Activated T-helper 2 cell treated with anti-CD3 and anti-CD28 coated beads, Interferon-gamma antibody, Interleukin-2, Interleukin-4, amounts not matched to agents 10 μg/mL and 5 μg/mL and 100 μg/mL, durations not matched to agents 14 hours and 24 hours and 36 hours (primary cell): ENCODE measurements around the gene LRRN2. TPM values are rescaled to one million over a fixed set of nuclear protein-coding genes. Genes with fewer than 3 reads are reported as not detected.

Experiments
- DNase-seq: peaks from one replicate; pipeline ENCODE4 v3.0.0; 2021; ENCODE audit warnings: low spot score
- H3K27ac Mint-ChIP-seq: one replicate; pipeline ENCODE4 v1.8.0; 2021; ENCODE audit warnings: mixed read lengths
- H3K27me3 Mint-ChIP-seq: one replicate; pipeline ENCODE4 v1.8.0; 2021; ENCODE audit warnings: low read depth, mixed read lengths
- H3K36me3 Mint-ChIP-seq: one replicate; pipeline ENCODE4 v1.8.0; 2021; ENCODE audit warnings: low read depth, mixed read lengths
- H3K4me1 Mint-ChIP-seq: one replicate; pipeline ENCODE4 v1.8.0; 2021; ENCODE audit warnings: low read depth, mixed read lengths
- H3K4me3 Mint-ChIP-seq: one replicate; pipeline ENCODE4 v1.8.0; 2021; ENCODE audit warnings: low read depth, mild to moderate bottlenecking, moderate library complexity, mixed read lengths
- H3K9me3 Mint-ChIP-seq: one replicate; pipeline ENCODE4 v1.8.0; 2021; ENCODE audit warnings: mixed read lengths
- intact Hi-C: fragments of 100-400 bp; cut with micrococcal nuclease; formaldehyde crosslinking; loops from one replicate; pipeline ENCODE4 v1.15.1; 2023
- total RNA-seq: library from RNA; stranded (reverse); gene quantifications from 2 replicates; pipeline ENCODE4 v1.2.3, GENCODE V29; 2022

LRRN2 gene
- total RNA-seq, 1 donor from 2014 or later, result not detected

GRCh38 chr1:204678721-204679475 is 6.6 kb downstream of the LRRN2 start:
- Mint-ChIP-seq H3K27ac (no peak overlapping the region), H3K36me3 (no peaks in the 10 kb centered on the region), H3K4me1 (no peaks in the 10 kb centered on the region), H3K9me3 (no peaks in the 10 kb centered on the region), H3K27me3 (peaks cover 30% of the 10 kb centered on the region), H3K4me3 (no peak overlapping the region)
- DNase-seq, result no peak
- intact Hi-C loops, result no loop called here

GRCh38 chr1:204677864-204678263 is 7.7 kb downstream of the LRRN2 start:
- H3K36me3 Mint-ChIP-seq, result no peaks in the 10 kb centered on the region
- H3K27ac Mint-ChIP-seq, result no peak overlapping the region
- H3K4me3 Mint-ChIP-seq, result no peak overlapping the region
- no peaks in the 10 kb centered on the region for H3K4me1 Mint-ChIP-seq
- peaks cover 21% of the 10 kb centered on the region for H3K27me3 Mint-ChIP-seq
- H3K9me3 Mint-ChIP-seq, result no peaks in the 10 kb centered on the region
- intact Hi-C loops, result no loop called here
- DNase-seq, result no peak

- no peaks in the 10 kb centered on the region for H3K4me1 Mint-ChIP-seq
- no peaks in the 10 kb centered on the region for H3K9me3 Mint-ChIP-seq
- intact Hi-C loops, result no loop called here
- H3K27ac Mint-ChIP-seq, result no peak overlapping the region
- peaks cover 14% of the 10 kb centered on the region for H3K27me3 Mint-ChIP-seq
- no peak for DNase-seq
- no peak overlapping the region for H3K4me3 Mint-ChIP-seq
- H3K36me3 Mint-ChIP-seq, result no peaks in the 10 kb centered on the region
These were observed 9.5 kb downstream of the LRRN2 start for GRCh38 chr1:204676043-204676442.

- peaks cover 6% of the 10 kb centered on the region for H3K27me3 Mint-ChIP-seq
- H3K27ac Mint-ChIP-seq, result no peak overlapping the region
- H3K4me1 Mint-ChIP-seq, result no peaks in the 10 kb centered on the region
- intact Hi-C loops, result no loop called here
- no peak for DNase-seq
- no peaks in the 10 kb centered on the region for H3K9me3 Mint-ChIP-seq
- H3K4me3 Mint-ChIP-seq, result no peak overlapping the region
- no peaks in the 10 kb centered on the region for H3K36me3 Mint-ChIP-seq
These were observed 11.5 kb downstream of the LRRN2 start for GRCh38 chr1:204673909-204674649.

- intact Hi-C loops, result no loop called here
- DNase-seq, result no peak
- H3K27me3 Mint-ChIP-seq, result peaks cover 3% of the 10 kb centered on the region
- no peaks in the 10 kb centered on the region for H3K9me3 Mint-ChIP-seq
- no peaks in the 10 kb centered on the region for H3K4me1 Mint-ChIP-seq
- no peak overlapping the region for H3K4me3 Mint-ChIP-seq
- H3K36me3 Mint-ChIP-seq, result no peaks in the 10 kb centered on the region
- no peak overlapping the region for H3K27ac Mint-ChIP-seq
These were observed 12.3 kb downstream of the LRRN2 start for GRCh38 chr1:204673209-204673608.

- Mint-ChIP-seq H3K4me3 (no peak overlapping the region), H3K27me3 (peaks cover 3% of the 10 kb centered on the region), H3K36me3 (no peaks in the 10 kb centered on the region), H3K9me3 (no peaks in the 10 kb centered on the region), H3K27ac (no peak overlapping the region), H3K4me1 (no peaks in the 10 kb centered on the region)
- intact Hi-C loops, result no loop called here
- no peak for DNase-seq
These were observed 12.9 kb downstream of the LRRN2 start for GRCh38 chr1:204672482-204673121.

GRCh38 chr1:204672069-204672468 is 13.5 kb downstream of the LRRN2 start:
- H3K27me3 Mint-ChIP-seq, result no peaks in the 10 kb centered on the region
- no peaks in the 10 kb centered on the region for H3K9me3 Mint-ChIP-seq
- DNase-seq, result no peak
- H3K4me1 Mint-ChIP-seq, result no peaks in the 10 kb centered on the region
- no peaks in the 10 kb centered on the region for H3K36me3 Mint-ChIP-seq
- no peak overlapping the region for H3K4me3 Mint-ChIP-seq
- H3K27ac Mint-ChIP-seq, result no peak overlapping the region
- intact Hi-C loops, result no loop called here

GRCh38 chr1:204670152-204670927 is 15.2 kb downstream of the LRRN2 start:
- Mint-ChIP-seq H3K4me3 (no peak overlapping the region), H3K9me3 (no peaks in the 10 kb centered on the region), H3K4me1 (no peaks in the 10 kb centered on the region), H3K27me3 (no peaks in the 10 kb centered on the region), H3K36me3 (no peaks in the 10 kb centered on the region), H3K27ac (no peak overlapping the region)
- intact Hi-C loops, result no loop called here
- DNase-seq, result no peak

GRCh38 chr1:204669579-204669978 is 16.0 kb downstream of the LRRN2 start:
- Mint-ChIP-seq H3K36me3 (no peaks in the 10 kb centered on the region), H3K27me3 (peaks cover 3% of the 10 kb centered on the region), H3K4me3 (no peak overlapping the region), H3K9me3 (no peaks in the 10 kb centered on the region), H3K4me1 (no peaks in the 10 kb centered on the region), H3K27ac (no peak overlapping the region)
- DNase-seq, result no peak
- intact Hi-C loops, result no loop called here

- Mint-ChIP-seq H3K4me3 (no peak overlapping the region), H3K27me3 (peaks cover 9% of the 10 kb centered on the region), H3K27ac (no peak overlapping the region), H3K4me1 (no peaks in the 10 kb centered on the region), H3K9me3 (no peaks in the 10 kb centered on the region), H3K36me3 (no peaks in the 10 kb centered on the region)
- no peak for DNase-seq
- intact Hi-C loops, result no loop called here
These were observed 21.2 kb downstream of the LRRN2 start for GRCh38 chr1:204664384-204664651.

- DNase-seq, result no peak
- peaks cover 9% of the 10 kb centered on the region for H3K27me3 Mint-ChIP-seq
- H3K9me3 Mint-ChIP-seq, result no peaks in the 10 kb centered on the region
- no peak overlapping the region for H3K27ac Mint-ChIP-seq
- H3K36me3 Mint-ChIP-seq, result no peaks in the 10 kb centered on the region
- intact Hi-C loops, result no loop called here
- H3K4me1 Mint-ChIP-seq, result no peaks in the 10 kb centered on the region
- no peak overlapping the region for H3K4me3 Mint-ChIP-seq
These were observed 21.7 kb downstream of the LRRN2 start for GRCh38 chr1:204663644-204664383.

- Mint-ChIP-seq H3K27me3 (peaks cover 9% of the 10 kb centered on the region), H3K36me3 (no peaks in the 10 kb centered on the region), H3K27ac (no peak overlapping the region), H3K4me1 (no peaks in the 10 kb centered on the region), H3K9me3 (no peaks in the 10 kb centered on the region), H3K4me3 (no peak overlapping the region)
- intact Hi-C loops, result no loop called here
- DNase-seq, result no peak
These were observed 23.0 kb downstream of the LRRN2 start for GRCh38 chr1:204662530-204662929.
